ENCODE measurements around the gene GDA.

The GDA gene

DNA sequence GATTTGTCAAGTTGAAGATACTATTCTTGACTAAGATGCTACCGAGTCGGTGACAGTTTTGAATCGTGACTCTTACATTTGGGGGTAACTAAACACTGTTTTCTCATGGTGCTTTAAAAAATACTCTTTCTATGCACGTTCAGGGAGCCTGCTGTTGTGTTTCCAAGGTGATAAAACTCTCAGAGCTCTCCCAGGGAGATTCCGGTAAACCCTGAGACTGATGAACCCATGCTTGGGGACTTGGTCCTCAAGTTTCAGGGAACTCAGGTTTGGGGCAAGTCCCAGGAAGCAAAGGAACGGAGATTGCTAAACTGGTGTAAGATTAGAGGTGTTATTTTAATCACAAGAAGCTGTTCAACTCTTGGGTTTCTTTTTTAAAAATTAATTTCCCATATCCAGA, 1.4 kb downstream of the GDA start:
- no peak for DNase-seq (ENCODE audit: low read depth in 2 of 2)

GRCh38 chr9:72151104-72151503, 1.9 kb downstream of the GDA start:
- DNase-seq (ENCODE audit: low read depth in 2 of 2) = no peak

DNA sequence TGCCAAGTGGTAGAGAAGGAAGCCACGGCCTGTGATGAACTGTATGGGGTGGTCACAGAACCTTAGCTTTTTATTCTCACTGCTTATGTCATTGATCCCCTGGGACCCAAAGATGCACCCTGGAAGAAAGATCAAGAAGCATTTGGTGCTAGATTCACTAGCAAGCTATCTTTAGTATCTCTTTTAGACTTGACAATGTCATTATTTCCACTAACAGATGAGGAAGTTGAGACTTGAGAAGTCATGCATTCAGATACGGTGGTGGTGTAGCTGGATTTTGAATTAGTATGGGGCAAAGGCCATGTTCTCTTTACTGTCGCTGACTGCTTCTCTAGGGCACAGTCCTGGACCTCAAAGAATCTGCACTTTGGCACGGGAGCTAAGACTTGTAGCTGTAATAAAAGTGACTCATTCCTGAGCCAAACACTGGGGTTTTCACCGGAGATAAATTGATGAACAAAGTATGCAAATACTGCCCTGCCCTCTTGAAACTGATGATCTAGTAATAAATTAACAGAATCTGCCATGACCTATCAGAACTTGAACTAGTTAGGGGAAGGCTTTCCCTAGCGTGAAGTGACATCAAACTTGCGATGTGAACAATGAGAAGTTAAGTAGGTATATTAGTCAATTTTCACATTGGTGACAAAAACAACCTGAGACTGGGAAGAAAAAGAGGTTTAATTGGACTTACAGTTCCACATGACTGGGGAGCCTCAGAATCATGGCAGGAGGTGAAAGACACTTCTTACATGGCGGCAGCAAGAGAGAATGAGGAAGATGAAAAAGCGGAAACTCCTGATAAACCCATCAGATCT, 5.4 kb downstream of the GDA start:
- no peak for DNase-seq (ENCODE audit: low read depth in 2 of 2)

GRCh38 chr9:72155301-72155700, 6.1 kb downstream of the GDA start:
- DNase-seq (ENCODE audit: low read depth in 2 of 2) = no peak

GRCh38 chr9:72156586-72156985, 7.3 kb downstream of the GDA start:
- no peak for DNase-seq (ENCODE audit: low read depth in 2 of 2)

- DNase-seq (ENCODE audit: low read depth in 2 of 2) = no peak
These were observed 9.4 kb downstream of the GDA start for GRCh38 chr9:72158680-72159079.

- DNase-seq (ENCODE audit: low read depth in 2 of 2) = no peak
These were observed 11.3 kb downstream of the GDA start for GRCh38 chr9:72160446-72161123.

DNA sequence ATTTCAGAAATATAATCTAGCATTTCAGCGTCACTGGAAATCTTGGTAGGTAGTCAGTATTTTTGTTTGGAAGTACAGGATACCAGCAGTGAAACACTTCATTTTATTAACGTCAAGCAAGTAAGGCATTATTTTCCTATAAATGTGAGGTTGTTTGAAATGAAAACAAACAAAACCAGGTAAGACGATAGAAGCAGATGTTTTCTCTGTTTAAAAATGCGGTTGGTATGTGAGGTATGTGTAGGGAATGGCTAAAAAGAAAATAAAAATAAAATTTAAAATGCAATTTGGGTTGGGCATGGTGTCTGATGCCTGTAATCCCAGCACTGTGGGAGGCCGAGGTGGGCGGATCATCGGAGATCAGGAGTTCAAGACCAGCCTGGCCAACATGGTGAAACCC, 16.1 kb downstream of the GDA start:
- no peak for DNase-seq (ENCODE audit: low read depth in 2 of 2)

- no peak for DNase-seq (ENCODE audit: low read depth in 2 of 2)
These were observed 16.7 kb downstream of the GDA start for GRCh38 chr9:72165821-72166547.

DNA sequence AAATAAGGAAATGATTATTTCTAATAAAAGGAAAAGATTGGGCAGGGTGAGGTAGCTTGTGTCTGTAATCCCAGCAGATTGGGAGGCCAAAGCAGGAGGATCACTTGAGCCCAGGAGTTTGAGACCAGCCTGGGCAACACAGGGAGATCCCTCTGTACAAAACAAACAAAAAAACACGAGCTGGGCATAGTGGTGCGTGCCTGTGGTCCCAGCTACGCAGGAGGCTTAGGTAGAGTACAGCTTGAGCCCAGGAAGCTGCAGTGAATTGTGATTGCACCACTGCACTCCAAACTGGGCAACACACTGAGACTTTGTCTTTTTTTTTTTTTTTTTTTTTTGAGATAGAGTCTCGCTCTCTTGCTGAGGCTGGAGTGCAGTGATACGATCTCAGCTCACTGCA, 18.8 kb downstream of the GDA start:
- DNase-seq (ENCODE audit: low read depth in 2 of 2) = no peak

DNA sequence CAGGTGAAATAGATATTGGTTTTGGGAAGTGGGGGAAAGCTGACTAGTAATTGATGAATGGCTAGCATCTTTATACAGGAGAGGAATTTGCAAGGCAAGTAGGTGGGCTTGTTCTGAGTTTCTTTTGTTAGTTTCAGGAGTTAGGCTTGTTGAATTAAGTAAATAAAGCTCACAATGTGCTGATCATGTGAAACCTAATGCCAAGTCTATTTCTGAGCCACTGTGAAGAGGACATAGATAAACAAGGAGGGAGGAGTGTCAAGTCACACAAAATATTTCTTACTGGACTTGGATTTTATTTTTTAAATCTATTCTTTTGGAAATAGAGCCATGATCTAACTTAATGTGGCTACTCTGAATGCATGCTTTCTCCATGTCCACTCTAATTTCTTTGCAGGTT, 19.9 kb downstream of the GDA start:
- DNase-seq (ENCODE audit: low read depth in 2 of 2) = no peak

DNA sequence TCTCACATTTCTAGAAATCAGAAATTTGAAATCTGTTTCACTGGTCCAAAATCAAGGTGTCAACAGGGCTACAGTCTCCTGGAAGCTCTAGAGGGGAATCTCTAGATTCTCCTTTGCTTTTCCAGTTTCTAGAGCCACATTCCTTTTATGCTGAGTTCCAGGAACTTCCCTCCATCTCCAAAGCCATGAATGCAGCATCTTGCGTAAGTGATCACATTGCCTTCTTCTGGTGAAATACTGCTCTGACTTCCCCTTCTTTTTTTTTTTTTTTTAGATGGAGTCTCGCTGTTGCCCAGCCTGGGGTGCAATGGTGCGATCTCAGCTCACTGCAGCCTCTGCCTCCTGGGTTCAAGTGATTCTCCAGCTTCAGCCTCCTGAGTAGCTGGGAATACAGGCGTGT, 23.8 kb downstream of the GDA start:
- DNase-seq (ENCODE audit: low read depth in 2 of 2) = no peak

GRCh38 chr9:72185561-72185960, 36.3 kb downstream of the GDA start:
- no peak for DNase-seq (ENCODE audit: low read depth in 2 of 2)

GRCh38 chr9:72187121-72187695, 38.0 kb downstream of the GDA start:
- no peak for DNase-seq (ENCODE audit: low read depth in 2 of 2)

GRCh38 chr9:72188232-72188631, 39.0 kb downstream of the GDA start:
- no peak for DNase-seq (ENCODE audit: low read depth in 2 of 2)

DNA sequence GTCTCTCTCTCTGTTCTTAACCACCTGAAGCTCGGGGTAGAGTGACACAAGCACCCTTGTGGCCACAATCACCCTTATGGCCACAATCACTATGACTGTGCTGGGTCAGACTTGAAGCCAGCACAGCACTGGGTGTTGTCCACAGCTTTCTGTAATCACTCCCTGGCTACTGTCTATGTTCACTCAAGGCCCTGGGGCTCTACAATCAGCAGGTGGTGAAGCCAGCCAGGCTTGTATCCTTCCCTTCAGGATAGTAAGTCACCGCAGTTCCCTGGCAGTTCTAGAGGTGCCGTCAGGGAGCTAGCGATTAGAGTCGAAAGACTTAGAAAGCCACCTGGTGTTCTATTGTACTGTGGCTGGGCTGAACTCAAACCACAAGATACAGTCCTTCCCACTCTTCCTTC, 44.2 kb downstream of the GDA start:
- DNase-seq (ENCODE audit: low read depth in 2 of 2) = no peak

DNA sequence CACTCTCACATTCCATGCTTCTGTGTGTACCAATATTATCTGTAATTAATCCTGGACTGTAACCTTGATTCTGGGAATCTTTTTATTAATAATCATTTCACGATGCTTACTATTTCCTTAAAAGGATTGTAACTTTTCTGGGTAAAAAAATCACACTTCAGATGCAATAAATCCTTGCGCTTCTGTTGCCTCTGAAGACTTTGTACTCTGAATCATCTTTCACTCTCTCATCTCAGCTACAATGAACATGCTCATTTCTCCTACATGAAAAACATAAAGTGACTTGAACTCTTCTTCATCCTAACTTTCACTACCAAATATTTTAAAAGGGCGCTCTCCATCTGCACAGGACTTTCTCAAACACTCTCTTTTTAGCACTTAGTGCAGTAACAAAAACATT, 50.0 kb downstream of the GDA start:
- DNase-seq (ENCODE audit: low read depth in 2 of 2) = no peak

DNA sequence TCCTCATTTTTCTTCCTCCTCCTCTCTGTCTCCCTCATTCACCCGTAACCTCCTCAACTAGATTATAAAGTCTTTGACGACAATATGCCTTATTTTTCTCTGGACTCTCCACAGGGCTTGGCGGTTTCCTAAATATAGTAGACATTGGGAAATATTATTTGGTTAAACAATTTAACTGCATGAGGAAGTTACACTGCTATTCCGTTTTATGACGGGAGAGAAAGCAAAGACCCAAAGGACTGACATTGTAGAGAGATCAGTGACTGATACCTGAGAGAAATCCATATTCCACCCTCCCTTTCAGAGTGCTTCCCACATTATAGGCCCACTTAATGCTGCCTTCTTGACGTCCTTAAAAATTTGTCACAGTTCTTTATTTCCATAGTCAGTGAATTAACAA, 51.2 kb downstream of the GDA start:
- no peak for DNase-seq (ENCODE audit: low read depth in 2 of 2)

DNA sequence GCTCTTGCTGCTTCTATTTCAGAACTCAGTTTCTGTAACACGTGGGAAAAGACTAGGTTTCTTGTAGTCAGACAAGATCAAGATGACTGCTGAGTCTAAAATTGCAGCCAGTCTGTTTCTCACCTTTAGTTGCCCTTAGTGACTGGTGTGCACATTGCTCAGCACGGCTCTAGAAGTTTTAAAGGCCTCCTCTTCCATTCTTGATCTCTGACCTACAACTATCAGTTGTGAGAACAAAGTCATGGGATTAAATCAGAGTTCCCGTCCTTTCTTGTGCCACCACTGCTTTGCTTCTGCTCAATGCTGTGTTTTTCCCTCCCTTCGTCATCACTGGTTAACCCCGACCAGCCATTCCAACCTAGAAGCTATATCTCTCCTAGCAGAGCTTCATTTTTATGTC, 52.8 kb downstream of the GDA start:
- DNase-seq (ENCODE audit: low read depth in 2 of 2) = no peak

GRCh38 chr9:72203205-72203803, 54.1 kb downstream of the GDA start:
- DNase-seq (ENCODE audit: low read depth in 2 of 2) = no peak

- DNase-seq (ENCODE audit: low read depth in 2 of 2) = no peak
These were observed 54.8 kb downstream of the GDA start for GRCh38 chr9:72204062-72204461.

DNA sequence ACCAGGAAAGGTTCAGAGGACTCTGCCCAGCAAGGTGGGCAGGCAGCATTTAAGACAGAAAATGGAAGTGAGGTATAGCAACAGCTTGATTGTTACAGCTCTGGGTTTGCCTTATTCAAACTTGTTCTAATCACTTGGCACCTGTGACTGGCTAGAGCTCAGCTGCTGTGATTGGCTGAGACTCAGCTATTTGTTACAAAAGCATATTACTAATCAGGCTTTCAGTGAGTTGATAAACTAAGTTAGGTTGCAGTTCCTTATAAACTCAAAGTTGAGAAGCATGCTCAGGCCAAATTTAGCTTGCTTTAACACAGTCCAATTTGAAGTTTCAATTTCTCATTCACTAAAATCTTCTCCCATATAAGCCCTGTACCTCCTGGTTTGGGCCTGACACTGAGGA, 56.3 kb downstream of the GDA start:
- DNase-seq (ENCODE audit: low read depth in 2 of 2) = no peak
